Measurements from ENCODE around the gene CEP97.

CEP97 gene

GRCh38 chr3:101779047-101779821, 54.8 kb downstream of the CEP97 start, which contains the start of gene NXPE3 (continued):
- TF ChIP-seq, protein P1, sequence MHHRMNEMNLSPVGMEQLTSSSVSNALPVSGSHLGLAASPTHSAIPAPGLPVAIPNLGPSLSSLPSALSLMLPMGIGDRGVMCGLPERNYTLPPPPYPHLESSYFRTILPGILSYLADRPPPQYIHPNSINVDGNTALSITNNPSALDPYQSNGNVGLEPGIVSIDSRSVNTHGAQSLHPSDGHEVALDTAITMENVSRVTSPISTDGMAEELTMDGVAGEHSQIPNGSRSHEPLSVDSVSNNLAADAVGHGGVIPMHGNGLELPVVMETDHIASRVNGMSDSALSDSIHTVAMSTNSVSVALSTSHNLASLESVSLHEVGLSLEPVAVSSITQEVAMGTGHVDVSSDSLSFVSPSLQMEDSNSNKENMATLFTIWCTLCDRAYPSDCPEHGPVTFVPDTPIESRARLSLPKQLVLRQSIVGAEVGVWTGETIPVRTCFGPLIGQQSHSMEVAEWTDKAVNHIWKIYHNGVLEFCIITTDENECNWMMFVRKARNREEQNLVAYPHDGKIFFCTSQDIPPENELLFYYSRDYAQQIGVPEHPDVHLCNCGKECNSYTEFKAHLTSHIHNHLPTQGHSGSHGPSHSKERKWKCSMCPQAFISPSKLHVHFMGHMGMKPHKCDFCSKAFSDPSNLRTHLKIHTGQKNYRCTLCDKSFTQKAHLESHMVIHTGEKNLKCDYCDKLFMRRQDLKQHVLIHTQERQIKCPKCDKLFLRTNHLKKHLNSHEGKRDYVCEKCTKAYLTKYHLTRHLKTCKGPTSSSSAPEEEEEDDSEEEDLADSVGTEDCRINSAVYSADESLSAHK (tag by site-specific recombination; IDR thresholded peaks at IDR 0.05) = no peak
- peak; percentile 52 for TF ChIP-seq SP7 (tag by site-specific recombination; IDR thresholded peaks at IDR 0.05)
- TF ChIP-seq ZNF404 (tag by site-specific recombination; IDR thresholded peaks at IDR 0.05) = no peak
- no peak for TF ChIP-seq HOXC10 (CRISPR knock-in tag; IDR thresholded peaks at IDR 0.05)
- TF ChIP-seq ZNF585B (tag by site-specific recombination; IDR thresholded peaks at IDR 0.05) = no peak
- TF ChIP-seq ZNF350 (tag by site-specific recombination; IDR thresholded peaks at IDR 0.05) = no peak
- no peak for TF ChIP-seq SCRT1 (tag by site-specific recombination; IDR thresholded peaks at IDR 0.05; ENCODE audit: borderline replicate concordance)
- peak; percentile 80 for TF ChIP-seq GLIS1 (tag by site-specific recombination; IDR thresholded peaks at IDR 0.05)
- TF ChIP-seq ZSCAN4 (tag by site-specific recombination; IDR thresholded peaks at IDR 0.05) = no peak
- peak; percentile 93 for TF ChIP-seq ZBTB20 (tag by site-specific recombination; IDR thresholded peaks at IDR 0.05)
- TF ChIP-seq ZNF169 (tag by site-specific recombination; IDR thresholded peaks at IDR 0.05) = no peak
- no peak for TF ChIP-seq REPIN1 (tag by site-specific recombination; IDR thresholded peaks at IDR 0.05; ENCODE audit: low read depth)
- TF ChIP-seq OSR2 (tag by site-specific recombination; IDR thresholded peaks at IDR 0.05) = no peak
- TF ChIP-seq ZNF626 (tag by site-specific recombination; IDR thresholded peaks at IDR 0.05) = no peak
- no peak for TF ChIP-seq BCL11A (tag by site-specific recombination; IDR thresholded peaks at IDR 0.05; ENCODE audit: low read depth)
- TF ChIP-seq ZNF48 (tag by site-specific recombination; IDR thresholded peaks at IDR 0.05) = no peak
- TF ChIP-seq, protein P2, sequence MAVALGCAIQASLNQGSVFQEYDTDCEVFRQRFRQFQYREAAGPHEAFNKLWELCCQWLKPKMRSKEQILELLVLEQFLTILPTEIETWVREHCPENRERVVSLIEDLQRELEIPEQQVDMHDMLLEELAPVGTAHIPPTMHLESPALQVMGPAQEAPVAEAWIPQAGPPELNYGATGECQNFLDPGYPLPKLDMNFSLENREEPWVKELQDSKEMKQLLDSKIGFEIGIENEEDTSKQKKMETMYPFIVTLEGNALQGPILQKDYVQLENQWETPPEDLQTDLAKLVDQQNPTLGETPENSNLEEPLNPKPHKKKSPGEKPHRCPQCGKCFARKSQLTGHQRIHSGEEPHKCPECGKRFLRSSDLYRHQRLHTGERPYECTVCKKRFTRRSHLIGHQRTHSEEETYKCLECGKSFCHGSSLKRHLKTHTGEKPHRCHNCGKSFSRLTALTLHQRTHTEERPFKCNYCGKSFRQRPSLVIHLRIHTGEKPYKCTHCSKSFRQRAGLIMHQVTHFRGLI (tag by site-specific recombination; IDR thresholded peaks at IDR 0.05) = no peak
- TF ChIP-seq MEIS1 (CRISPR knock-in tag; IDR thresholded peaks at IDR 0.05; ENCODE audit: borderline replicate concordance) = no peak
- TF ChIP-seq, protein P3, sequence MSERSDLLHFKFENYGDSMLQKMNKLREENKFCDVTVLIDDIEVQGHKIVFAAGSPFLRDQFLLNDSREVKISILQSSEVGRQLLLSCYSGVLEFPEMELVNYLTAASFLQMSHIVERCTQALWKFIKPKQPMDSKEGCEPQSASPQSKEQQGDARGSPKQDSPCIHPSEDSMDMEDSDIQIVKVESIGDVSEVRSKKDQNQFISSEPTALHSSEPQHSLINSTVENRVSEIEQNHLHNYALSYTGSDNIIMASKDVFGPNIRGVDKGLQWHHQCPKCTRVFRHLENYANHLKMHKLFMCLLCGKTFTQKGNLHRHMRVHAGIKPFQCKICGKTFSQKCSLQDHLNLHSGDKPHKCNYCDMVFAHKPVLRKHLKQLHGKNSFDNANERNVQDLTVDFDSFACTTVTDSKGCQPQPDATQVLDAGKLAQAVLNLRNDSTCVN (tag by site-specific recombination; optimal IDR thresholded peaks at IDR 0.05) = peak; percentile 81
- TF ChIP-seq ZNF184 (tag by site-specific recombination; IDR thresholded peaks at IDR 0.05) = no peak
- no peak for TF ChIP-seq ZNF530 (tag by site-specific recombination; IDR thresholded peaks at IDR 0.05; ENCODE audit: low read depth)
- TF ChIP-seq ZNF416 (tag by site-specific recombination; IDR thresholded peaks at IDR 0.05) = no peak
- TF ChIP-seq, protein P4, sequence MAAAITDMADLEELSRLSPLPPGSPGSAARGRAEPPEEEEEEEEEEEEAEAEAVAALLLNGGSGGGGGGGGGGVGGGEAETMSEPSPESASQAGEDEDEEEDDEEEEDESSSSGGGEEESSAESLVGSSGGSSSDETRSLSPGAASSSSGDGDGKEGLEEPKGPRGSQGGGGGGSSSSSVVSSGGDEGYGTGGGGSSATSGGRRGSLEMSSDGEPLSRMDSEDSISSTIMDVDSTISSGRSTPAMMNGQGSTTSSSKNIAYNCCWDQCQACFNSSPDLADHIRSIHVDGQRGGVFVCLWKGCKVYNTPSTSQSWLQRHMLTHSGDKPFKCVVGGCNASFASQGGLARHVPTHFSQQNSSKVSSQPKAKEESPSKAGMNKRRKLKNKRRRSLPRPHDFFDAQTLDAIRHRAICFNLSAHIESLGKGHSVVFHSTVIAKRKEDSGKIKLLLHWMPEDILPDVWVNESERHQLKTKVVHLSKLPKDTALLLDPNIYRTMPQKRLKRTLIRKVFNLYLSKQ (tag by site-specific recombination; IDR thresholded peaks at IDR 0.05; ENCODE audit: borderline replicate concordance) = no peak
- TF ChIP-seq SP2 (tag by site-specific recombination; IDR thresholded peaks at IDR 0.05) = peak; percentile 87
- no peak for TF ChIP-seq ZNF394 (tag by site-specific recombination; IDR thresholded peaks at IDR 0.05; ENCODE audit: borderline replicate concordance)
- TF ChIP-seq ZNF549 (tag by site-specific recombination; IDR thresholded peaks at IDR 0.05) = no peak
- TF ChIP-seq ZNF18 (tag by site-specific recombination; IDR thresholded peaks at IDR 0.05) = no peak

Measured in HEK293 (cell line).